IPS DF 4.7 (cell line): Measurements from ENCODE around the gene UMAD1.

ENCODE experiments used
- DNase-seq: peaks from one replicate; pipeline ENCODE4 v3.0.0-alpha.2; 2013; ENCODE audit warnings: low spot score; ENCODE audit errors: extremely low read depth

UMAD1 gene

DNA sequence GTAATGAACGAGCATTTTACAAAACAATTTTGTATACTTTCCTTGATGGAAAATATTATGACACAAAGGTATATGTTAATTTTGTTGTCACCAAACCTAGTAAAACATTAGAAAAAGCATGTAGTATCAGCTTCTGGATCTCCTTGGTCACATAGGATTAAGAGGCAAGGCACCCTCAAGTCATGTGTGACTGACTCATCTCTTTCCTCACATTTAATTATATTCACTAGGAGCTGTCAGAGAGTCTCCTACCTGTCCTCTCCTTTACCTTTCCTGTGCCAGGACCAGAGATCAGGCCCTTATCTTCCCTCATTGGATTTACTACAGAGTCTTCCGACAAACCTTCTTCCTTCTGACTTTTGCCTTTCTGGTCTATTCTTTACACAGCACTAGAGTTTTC, 189.1 kb downstream of the UMAD1 start:
- no peak for DNase-seq

DNA sequence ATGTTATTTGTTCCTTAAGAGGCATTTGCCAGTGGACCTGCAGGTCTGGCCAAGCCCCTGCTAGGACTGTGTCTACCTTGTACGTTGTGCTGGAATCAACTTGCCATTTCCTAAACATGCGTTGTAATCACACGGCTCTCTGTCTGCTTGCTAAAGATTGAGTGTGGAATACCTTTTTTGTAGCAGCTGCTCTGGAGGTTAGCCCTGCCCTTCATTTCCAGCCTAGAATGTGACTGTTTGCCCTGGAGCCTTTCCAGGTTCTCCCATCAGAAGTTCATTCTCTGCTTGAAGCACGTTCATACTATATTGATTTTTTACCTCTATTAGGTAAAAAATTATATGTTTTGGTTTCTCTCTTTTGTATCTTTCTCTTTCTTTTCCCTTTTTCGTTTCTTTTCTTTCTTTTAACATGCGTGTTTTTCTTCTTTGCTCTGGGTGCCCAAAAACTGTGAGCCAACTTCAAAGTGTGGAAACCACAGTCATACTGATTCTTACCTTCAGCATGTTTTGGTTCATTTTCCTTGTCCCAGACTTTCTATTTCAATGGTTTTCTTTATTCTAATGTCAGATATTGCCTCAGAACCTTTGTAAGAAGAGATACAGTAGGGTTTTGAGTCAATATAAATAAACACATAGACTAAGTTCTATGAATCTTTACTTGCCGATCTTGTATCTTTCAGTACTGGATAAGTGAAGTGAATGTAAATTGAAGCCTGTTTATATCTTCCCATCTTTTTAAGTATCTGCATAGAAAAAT, 189.7 kb downstream of the UMAD1 start:
- no peak for DNase-seq

- no peak for DNase-seq
Observed at GRCh38 chr7:7832518-7832917, 192.0 kb downstream of the UMAD1 start.

GRCh38 chr7:7834761-7835160, 194.2 kb downstream of the UMAD1 start:
- DNase-seq, result no peak

- no peak for DNase-seq
Observed at GRCh38 chr7:7841027-7841426, 200.5 kb downstream of the UMAD1 start.

DNA sequence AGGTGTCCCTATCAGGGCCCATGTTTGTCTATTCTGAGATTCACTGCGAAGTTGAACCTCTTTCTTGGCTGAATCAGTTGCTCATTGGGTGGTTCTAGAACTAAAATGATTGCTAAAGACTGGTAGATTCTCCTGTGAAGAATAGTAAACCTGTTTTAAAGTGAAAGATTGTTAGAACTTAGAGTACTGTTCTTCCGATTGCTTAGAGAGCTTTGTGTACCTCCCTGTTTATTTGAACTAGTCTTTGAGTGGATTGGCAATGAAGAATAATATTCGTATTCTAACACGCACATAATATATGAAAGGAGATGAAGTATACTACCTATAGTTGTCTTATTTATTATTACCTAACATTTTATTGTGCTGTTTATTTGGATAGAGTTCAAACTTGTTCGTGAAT, 202.7 kb downstream of the UMAD1 start:
- no peak for DNase-seq

GRCh38 chr7:7843972-7844371, 203.4 kb downstream of the UMAD1 start:
- DNase-seq, result no peak

DNA sequence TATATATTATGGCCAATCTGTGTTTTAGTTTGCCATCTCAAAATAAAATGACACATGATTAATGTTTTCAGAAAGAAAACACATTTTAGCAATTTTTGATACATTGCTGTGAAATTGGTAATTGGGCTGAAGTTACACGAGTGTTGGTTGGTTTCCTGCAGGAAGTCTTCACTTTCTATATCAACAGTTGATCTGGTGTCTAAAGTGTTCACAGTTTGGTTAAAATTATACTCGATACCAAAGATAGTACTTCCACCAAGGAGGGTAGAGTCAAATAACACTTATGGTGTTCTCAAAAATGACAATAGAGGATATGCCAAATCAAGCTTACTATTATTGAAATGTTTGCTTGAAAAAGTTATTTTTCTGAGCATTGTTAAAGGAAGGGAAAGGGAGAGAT, 207.7 kb downstream of the UMAD1 start:
- no peak for DNase-seq

DNA sequence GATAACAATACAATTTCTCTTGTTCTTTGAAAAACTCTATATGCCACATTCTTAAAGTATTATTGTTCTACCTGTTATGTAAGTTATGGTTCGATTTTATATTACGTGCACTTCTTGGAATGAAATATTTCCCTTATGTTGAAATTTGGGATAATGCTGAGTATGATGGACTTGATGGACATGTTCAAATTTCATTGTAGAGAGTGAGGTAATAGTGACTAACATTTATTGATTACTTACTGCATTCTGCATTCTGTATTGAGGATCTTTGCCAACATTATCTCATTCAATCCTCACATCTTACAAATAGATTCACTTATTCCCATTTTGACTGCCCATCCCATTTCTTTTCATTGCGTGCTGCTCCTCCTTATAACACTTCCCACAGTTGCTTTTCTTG, 208.3 kb downstream of the UMAD1 start:
- no peak for DNase-seq

DNA sequence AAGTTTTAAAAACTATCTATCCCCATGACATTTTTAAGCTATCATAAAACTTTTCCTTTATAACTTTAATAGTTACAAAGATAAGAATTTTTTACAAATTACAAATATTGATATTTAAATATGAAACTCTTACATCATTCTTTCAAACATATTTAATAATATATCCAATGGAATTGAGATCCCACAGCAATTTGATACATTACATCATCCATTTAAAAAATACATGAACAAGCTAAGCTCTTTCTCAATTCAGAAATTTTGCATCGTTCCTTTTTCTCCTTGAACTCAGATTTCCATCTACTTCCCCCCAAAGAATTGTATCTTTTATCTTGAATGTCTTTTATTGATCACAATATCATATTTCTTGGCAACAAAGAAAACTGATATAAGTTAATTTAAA, 209.6 kb downstream of the UMAD1 start:
- DNase-seq, result no peak

- no peak for DNase-seq
Observed at GRCh38 chr7:7851381-7851780, 210.8 kb downstream of the UMAD1 start.

DNA sequence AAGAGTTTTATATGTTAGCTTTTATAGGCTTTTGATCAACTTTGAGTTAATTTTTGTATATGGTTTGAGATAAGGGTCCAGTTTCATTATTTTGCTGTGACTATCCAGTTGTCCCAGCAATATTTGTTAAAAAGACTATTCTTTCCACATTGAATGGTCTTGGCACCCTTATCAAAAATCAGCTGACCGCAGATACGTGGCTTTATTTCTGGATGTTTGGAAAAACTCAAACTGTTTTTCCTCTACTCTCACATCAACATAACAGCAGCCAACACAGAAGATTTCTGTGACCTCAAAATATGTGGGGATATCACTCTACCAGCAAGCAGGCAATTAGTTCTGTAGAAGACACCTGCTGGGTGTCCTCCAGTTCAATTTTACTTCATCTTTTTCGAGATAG, 211.4 kb downstream of the UMAD1 start:
- DNase-seq, result no peak

- no peak for DNase-seq
Observed at GRCh38 chr7:7857143-7857583, 216.6 kb downstream of the UMAD1 start.

DNA sequence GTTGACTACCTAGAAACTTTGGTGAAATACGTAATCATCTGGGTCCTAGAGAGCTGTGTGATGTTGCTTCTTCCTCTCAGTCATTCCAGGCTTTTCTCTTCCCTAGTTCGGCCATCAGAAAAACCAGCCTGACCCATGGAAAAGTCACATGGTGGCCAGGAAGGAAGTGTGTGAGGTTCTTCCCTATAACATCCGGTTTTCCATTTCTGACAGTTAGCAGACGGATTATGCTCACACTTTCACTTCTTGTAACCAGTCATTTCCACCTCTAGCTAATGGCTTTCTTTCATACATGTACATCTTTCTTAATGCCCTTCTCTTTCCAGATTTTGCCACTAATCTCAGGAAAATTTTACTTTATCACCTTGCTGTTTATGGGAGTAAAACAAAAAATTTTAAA, 218.0 kb downstream of the UMAD1 start:
- DNase-seq, result no peak

GRCh38 chr7:7859411-7859810, 218.9 kb downstream of the UMAD1 start:
- no peak for DNase-seq

GRCh38 chr7:7861211-7861633, 220.7 kb downstream of the UMAD1 start:
- no peak for DNase-seq

GRCh38 chr7:7862393-7862792, 221.8 kb downstream of the UMAD1 start:
- DNase-seq, result no peak

- DNase-seq, result no peak
Observed at GRCh38 chr7:7867846-7868571, 227.5 kb downstream of the UMAD1 start.

- DNase-seq, result no peak
Observed at GRCh38 chr7:7868572-7868899, 228.0 kb downstream of the UMAD1 start.

DNA sequence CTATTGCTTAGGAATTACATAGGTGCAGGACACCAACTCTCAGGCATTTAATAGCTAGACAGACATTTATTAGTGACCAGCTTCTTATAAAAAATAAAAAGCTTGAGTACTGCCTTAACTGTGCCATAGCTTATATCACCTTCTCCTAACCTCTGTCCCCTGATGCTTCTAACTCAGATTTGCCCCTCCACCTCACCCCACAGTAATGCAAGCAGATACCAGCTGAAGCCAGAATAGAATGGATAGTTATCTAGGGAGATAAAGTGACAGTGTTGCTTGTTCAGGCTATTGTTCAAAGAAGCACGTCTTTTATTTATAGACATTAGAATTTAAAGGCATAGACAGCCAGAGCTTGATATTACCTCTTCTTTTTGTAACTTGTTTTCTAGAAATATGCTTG, 228.5 kb downstream of the UMAD1 start:
- DNase-seq, result no peak

GRCh38 chr7:7869651-7870050, 229.1 kb downstream of the UMAD1 start:
- no peak for DNase-seq

DNA sequence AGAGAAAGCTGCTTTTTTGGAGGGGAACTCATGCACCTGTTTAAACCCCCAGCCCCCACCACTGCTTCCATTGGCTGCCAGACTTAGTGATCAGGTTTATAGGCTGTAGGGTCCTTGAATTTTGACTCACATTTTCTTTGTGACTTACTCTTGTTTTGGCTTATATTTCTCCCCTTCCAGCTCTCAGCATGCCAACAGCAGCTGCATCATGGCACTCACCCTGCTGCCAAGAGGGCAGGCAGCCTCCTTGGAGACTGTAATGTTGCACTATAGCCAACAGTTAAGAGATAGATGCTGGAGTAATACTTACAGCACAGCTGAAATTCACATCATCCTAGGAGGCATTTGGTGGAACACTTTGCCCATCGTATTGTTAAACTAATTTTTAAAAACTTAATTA, 230.0 kb downstream of the UMAD1 start:
- DNase-seq, result no peak

- no peak for DNase-seq
Observed at GRCh38 chr7:7876419-7876818, 235.9 kb downstream of the UMAD1 start.
